ENCODE results near the gene TPCN2.

DNA sequence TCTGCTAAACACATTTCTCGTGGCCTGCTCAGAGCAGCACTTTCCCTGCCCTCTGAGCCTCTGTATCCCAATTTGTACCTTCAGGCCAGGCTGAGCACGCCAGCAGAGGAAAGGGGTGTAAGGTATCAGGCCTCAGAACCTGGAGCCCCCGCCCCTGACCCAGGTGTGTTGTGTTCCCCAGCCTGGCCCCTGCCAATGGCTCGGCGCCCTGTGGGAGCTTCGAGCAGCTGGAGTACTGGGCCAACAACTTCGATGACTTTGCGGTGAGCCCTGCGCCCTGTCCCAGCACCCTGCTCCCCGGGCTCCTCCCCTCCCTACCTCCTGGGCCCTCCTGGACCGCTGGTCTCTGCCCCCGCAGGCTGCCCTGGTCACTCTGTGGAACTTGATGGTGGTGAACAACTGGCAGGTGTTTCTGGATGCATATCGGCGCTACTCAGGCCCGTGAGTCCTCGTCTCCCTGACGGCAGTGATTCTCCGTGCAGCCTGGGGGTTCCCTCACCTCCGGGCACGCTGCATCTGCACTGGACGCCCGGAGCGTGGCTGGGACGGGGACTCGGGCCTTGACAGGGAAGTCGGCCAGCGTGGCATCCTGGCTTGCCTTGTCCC lies 36.9 kb downstream of the TPCN2 start:
- TF ChIP-seq, protein P1, sequence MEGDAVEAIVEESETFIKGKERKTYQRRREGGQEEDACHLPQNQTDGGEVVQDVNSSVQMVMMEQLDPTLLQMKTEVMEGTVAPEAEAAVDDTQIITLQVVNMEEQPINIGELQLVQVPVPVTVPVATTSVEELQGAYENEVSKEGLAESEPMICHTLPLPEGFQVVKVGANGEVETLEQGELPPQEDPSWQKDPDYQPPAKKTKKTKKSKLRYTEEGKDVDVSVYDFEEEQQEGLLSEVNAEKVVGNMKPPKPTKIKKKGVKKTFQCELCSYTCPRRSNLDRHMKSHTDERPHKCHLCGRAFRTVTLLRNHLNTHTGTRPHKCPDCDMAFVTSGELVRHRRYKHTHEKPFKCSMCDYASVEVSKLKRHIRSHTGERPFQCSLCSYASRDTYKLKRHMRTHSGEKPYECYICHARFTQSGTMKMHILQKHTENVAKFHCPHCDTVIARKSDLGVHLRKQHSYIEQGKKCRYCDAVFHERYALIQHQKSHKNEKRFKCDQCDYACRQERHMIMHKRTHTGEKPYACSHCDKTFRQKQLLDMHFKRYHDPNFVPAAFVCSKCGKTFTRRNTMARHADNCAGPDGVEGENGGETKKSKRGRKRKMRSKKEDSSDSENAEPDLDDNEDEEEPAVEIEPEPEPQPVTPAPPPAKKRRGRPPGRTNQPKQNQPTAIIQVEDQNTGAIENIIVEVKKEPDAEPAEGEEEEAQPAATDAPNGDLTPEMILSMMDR (IDR thresholded peaks at IDR 0.05), result no peak
- TF ChIP-seq POLR2A (IDR thresholded peaks at IDR 0.05), result no peak

Data from heart left ventricle (tissue), 13 donors.